GM18907 (cell line): Measurements from ENCODE around the gene UBIAD1.
"Not testable (repeated sequence)": the region's sequence is repeated elsewhere in the genome, so short reads cannot be mapped to it uniquely, and the experiment has no call there.

Experiments
- ATAC-seq: cut with Tn5 transposase; IDR thresholded peaks from one replicate; pipeline ENCODE4 v1.9.1; 2021; ENCODE audit warnings: mild to moderate bottlenecking, moderate library complexity; ENCODE audit not compliant: unreplicated experiment

The UBIAD1 gene, protein sequence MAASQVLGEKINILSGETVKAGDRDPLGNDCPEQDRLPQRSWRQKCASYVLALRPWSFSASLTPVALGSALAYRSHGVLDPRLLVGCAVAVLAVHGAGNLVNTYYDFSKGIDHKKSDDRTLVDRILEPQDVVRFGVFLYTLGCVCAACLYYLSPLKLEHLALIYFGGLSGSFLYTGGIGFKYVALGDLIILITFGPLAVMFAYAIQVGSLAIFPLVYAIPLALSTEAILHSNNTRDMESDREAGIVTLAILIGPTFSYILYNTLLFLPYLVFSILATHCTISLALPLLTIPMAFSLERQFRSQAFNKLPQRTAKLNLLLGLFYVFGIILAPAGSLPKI

DNA sequence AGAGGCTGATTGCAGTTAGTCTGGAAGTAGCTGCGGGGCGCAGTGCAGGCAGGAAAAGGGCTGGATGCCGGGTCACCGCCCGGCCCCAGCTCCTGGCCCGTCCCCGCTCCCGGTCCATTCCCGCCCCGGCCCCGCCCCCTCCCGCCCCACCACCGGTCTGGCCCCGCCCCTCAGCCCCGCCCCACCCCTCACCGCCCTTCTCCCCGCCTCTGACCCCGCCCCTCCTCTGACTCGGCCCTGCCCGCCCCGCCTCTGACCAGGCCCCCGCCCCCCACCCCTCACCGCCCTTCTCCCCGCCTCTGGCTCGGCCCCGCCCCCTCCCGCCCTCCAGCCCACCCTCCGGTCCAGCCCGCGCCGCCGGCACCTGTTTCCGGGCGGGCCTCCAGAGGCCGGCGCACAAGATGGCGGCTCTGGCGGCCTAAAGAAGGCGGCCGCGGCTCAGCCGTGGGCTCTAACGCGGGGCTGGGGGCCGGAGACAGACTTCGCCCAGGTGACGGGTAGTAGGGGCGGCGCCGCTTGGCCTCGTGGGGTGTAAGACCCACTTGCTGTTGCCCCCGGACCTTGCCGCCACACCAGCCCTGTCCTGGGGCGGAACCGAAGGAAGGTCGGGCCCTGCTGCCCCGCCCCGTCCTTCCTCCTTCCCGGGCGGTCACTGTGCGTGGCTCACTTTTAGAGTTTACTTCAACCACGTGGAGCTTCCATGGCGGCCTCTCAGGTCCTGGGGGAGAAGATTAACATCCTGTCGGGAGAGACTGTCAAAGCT, at the start of gene UBIAD1:
Gene UBIAD1, plus strand, starts transcription at position 367 of the 763 bp plus-strand sequence. Its CDS starts 334 bp downstream, at position 701.
- ATAC-seq = peak; percentile 84

DNA sequence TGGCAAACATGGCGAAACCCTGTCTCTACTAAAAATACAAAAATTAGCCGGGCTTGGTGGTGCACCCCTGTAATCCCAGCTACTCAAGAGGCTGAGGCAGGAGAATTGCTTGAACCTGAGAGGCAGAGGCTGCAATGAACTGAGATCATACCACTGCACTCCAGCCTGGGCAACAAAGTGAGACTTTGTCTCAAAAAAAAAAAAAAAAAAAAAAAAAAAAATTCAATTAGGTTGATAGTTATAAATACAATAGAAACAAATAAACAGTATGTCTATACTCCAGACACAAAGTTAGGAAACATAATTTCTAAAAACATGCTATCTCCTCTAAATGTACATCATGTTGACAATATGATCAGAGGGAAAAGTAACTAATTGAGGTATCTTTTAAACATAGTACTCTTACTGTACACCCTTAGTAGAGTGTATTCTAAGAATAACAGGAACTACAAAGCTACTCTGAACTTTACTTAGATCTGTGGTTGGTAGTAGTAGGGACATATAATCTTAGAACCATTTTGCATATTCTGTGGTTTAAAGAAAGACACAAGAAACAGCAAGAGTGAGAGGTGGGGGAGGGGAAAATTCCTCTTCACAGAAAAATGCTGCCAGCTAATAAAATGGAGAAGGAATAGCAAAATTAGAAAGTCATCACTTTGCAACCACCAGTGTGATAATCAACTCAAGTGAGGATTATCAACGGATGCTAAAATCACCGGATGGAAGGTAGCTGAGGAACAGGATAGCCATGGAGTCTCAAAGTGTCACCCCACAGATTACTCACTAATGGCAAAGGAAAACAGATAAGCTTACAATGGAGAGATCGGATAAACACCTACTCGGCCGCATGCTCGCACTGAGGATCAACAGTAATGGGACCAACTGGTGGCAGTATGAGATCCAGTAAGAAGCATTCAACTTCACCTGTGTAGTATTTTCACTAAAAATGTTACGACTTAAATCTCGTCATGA, 45.6 kb upstream of the UBIAD1 start:
- ATAC-seq = no peak

DNA sequence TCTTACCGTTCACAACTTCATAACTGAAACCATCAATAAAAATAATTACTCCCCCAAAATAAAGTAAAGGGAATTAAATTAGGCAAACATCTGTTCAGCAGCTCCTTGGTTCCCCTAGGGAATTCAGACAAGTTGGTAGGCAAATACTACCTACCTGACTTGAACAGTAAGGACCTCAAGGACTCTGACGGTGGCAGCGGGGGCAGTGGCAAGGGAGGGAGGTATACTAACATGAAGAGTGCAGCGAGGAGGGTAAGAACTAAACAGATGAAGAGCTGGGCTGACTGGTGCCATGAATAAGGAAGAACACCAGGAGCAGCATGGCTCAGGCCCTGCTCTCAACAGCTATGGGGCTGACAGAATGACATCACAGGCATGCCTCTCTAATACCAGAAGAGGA, 43.8 kb upstream of the UBIAD1 start:
- no peak for ATAC-seq

DNA sequence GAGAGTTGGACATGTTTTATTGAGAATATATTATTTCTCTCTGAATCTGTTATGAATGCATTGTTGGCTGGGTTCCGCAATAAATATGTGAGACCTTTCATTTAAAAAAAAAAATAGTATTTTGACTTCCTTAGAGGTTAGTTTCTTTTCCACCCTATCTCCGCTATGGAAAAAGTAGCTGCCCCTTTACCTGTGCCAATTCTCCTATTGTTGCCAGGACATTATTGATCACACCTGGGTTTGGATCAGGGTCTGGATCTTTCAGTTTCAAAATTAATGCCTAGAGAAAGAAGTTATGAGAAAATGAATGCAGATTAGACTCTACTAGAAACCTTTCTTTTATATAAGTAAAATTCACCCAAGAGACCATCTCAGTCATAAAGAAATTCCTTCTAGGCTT, 39.8 kb upstream of the UBIAD1 start:
- ATAC-seq = no peak

DNA sequence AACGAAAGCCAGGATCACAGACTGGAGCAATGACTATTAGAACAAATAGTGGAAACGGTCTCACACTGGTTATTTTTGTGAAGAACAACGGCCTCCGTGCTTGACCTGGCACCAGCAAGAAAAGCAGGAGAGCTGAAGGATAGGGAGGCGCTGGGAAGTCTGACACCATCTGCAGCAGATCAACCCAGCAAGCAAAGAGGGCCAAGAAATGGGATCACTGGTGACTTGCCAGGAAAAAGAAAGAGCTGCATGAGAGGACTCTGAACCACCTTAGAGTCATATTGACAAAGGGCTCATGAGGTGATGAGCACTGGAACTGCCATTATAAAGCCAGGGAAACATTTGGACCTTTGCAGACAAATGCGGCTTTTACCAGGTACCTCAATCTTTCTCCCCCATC, 35.6 kb upstream of the UBIAD1 start:
- no peak for ATAC-seq

DNA sequence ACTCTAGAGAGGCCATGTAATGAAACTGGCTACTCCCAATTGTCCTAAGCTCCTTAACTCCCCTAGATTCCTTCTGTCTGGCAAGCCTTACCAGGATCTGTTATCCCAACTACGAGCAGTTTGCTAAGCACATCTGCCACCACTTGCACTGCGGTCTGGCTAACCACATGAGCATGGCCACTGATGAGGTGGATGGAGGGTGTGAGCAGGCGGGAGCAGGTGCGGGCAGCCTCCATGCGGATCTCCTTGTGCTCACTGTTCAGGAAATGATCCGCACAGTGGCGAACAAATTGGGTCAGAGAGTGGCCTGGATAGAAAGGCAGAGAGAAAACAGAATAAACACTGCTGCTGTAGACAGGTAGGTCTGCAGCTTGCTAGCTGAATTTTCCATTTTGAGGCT, 34.7 kb upstream of the UBIAD1 start:
- ATAC-seq = no peak

DNA sequence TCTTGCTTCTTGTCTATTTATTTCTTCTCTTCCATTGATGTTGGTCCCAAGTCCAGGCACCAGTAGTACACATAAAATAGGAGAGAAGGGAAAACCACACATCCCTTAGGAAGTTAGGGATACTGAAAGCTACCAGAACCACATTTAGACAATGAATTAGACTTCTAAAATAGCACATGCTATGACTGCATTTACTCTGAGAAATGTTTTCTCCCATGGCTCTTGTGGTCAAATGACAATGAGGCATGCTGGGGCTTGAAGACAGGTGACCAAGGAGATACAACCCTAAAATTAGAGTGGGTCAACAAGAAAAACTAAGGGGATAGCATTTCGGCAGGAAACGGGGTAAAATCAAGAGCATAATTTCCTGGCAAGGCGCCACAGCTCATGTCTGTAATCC, 27.8 kb upstream of the UBIAD1 start:
- ATAC-seq = no peak

DNA sequence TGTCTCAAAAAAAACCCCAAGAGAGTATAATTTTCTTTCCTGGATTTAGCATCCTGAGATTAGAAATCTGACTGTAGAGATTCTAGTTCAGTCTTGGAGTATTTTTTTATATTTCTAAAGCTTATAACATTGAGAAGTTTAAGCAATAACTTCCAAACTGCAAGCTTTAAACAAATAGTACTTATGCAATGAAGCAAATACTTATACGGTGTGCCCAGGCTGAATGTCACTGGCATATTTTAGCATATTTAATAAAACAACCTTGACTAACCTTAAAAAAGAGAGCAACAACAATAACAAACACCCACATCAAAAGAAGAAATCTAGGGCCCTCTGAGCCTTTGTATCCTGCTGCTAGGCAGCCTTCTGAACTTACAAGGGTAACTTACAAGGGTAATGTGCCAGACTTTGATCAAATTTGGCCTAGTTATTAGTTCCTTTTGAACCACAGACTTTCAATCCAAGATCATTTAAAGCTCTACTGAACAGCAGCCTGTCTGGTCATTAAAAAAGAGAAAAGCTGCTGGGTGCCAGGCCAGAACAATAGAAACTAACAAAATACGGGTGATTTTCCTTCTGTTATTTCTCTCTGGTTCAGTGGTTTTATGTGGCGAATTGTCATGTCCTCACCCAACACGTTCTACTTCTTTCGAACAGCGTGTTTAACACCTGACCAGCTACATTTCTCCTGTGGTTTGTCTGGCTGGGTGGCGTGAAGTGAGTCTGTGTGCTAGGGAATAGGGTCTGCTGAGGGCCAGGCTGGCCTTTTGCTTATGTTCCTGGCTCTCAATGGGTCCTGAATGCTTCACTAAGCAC, 26.9 kb upstream of the UBIAD1 start:
- no peak for ATAC-seq

DNA sequence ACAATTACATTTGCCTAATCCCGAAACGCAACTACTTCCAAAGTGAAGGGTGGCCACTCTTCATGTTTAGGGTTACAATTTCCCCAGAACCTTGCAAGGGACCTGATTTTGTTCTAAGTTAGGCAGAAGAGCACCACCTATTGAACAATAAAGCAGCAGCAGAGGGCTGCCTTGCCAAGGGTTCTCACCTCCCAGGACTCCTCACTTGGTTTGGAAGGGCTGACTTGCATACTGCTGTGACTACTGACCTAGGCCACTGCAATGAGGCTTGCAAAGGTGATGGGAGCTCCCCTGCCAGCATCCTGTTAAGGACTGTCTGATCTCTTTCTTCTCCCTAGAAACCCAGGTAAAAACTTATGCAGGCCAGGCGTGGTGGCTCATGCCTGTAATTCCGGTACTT, 24.8 kb upstream of the UBIAD1 start:
- no peak for ATAC-seq

DNA sequence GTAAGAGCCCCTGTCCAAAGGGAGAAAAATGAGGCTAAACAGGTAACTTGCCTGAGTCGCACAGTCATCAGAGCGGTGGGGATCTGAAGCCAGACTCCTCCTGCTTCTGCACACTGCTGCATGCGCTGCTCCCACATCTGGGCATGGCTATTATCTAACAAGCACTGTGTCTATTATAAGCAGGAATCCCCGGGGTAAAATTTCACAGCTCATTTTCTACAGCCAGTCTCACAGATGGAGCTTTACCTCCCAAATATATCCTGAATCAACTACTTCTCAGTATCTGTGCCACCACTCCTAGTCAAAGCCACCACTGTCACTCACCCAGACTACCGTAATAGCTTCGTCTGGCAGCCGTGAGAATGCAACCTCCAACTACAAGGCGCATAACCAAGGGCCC, 20.5 kb upstream of the UBIAD1 start:
- no peak for ATAC-seq

DNA sequence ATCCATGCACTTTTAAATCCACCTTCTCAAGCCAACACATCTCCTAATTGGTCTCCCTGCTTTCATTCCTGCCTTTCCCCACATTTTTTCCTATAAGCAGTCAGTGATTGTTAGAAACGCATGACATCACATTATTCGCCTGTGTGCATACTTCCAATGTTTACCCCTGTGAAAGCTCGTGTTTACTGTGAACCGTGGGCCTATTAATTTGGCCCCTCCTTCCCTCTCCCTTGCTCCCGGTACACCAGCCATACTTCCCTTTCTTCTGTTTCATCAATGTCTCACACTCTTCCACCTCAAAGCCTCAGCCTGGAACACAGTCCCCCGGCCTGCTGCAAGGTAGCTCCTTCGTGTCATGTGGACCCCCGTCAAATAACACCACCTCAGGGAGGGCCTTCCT, 19.8 kb upstream of the UBIAD1 start:
- no peak for ATAC-seq

DNA sequence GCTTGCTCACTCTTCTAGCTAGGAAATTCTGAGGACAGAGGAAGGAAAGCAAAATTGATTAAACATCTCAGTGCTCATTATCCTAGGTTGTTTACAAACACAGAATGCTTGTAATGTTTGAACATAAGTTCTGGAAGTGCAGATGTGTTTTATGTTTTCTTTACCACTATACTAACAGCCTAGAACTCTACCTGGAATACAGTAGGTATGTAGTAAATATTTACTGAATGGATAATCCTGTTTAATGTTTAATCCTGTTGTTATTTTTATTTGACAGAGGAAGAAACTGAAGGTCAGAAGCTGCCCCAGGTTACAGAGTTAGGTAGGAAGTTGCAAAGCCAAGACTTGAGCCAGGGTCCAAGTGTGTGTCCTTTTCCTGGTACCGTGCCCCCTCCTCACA, 16.7 kb upstream of the UBIAD1 start:
- ATAC-seq = no peak

DNA sequence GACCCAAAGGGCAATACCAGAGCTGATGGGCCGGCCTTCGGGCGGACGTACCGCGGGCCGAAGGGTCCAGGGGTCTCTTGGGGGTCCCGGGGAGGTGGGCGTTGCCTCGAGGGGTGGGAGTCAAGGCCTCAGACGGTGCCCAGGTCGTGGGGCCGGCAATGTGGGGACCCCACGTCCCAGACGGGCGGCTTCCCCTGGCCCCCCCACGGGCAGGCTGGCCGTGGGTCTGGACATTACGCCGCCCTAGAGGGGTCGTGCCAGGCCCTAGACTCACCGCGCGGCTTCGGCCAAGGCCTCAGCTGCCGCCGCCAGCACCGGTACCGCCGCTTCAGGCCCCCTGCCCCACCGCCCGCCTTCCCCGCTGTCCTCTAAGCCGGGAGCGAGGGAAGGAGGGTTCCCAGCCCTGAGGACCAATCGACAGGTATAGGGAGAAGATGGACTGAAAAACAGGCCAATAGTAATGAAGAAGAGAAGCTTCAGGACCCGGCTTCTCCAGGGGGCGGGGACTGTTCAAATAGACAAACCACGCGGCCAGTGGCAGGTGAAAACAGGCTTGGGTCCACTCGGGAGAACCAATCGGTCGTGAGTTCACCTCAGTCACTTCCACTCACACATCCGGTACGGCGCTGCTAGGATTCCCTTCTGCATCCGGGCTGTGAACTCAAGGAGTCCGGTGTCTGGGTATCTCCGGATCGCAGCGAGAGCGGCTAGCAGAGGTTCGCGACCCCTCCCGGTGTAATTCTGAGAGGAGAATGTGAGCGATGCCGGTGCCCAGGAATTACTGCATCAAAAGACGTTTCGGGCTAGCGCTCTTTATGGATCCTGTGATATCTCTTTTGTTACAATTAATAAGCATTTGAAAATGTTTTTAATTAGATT, 10.6 kb upstream of the UBIAD1 start, which contains the start of gene MTOR:
Gene MTOR, minus strand, starts transcription at position 381 of the 879 bp plus-strand sequence. CDS start 3,142 bp downstream, outside the sequence.
- ATAC-seq = peak; percentile 97

DNA sequence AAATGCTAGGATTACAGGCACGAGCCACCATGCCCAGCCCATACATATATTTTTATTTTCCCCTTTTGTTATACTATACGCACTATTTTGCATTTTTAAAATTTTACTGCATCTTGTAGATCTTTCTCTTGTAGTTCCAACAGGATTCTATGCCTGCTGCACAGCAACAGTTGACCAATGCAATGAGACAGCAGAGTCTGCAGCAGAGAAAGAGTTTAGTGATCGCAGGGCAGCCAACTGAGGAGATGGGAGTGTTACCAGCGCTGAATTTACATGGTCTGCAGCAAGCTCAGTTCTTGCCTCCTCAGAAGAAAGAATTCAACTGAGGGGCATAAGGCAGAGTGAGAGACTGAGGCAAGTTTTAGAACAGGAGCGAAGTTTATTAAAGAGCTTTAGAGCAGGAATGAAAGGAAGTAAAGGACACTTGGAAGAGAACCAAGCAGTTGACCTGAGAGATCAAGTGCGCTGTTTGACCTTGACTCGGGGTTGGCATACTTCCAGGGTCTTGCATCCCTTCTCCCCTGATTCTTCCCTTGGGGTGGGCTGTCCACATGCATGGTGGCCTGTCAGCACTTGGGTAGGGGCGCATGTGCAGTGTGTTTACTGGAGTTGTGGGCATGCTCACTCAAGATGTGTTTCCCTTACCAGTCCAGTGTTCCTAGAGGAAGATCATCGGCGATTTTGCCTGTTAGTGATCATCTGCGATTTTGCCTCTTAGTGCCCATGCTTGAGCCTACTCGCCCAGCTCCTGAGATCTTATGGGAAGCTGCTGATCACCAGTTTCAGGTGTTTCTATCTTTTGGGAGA, 6.5 kb upstream of the UBIAD1 start:
- ATAC-seq = no peak

DNA sequence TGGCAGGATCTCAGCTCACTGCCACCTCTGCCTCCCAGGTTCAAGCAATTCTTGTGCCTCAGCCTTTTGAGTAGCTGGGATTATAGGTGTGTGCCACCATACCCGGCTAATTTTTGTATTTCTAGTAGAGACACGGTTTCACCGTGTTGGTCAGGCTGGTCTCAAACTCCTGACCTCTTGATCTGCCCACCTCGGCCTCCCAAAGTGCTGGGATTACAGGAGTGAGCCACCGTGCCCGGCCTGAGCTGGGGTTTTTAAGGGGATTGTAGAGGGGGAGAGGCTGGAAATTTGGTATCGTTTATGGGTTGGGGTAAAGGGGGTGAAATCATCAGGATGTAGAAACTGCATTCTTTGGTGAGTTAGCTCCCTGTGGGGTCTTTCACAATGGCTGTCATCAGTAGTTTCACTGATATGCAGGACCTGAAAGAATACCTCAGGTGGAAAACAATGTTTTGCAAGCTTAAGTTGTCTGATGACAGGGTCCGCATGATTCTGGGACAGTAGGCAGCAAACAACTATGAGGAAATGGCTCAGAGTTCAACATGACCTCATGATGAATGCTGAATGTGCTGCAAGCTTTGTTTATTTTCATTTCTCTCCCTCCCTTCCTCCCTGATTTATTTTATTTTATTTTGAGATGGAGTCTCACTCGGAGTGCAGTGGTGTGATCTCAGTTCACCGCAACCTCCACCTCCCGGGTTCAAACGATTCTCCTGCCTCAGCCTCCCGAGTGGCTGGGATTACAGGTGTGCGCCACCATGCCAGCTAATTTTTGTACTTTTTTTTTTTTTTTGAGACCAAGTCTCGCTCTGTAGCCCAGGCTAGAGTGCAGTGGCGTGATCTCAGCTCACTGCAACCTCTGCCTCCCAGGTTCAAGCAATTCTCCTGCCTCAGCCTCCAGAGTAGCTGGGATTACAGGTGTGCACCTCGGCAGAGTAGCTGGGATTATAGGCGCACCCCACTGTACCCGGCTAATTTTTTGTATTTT, 5.4 kb upstream of the UBIAD1 start:
- ATAC-seq = not testable (repeated sequence)

DNA sequence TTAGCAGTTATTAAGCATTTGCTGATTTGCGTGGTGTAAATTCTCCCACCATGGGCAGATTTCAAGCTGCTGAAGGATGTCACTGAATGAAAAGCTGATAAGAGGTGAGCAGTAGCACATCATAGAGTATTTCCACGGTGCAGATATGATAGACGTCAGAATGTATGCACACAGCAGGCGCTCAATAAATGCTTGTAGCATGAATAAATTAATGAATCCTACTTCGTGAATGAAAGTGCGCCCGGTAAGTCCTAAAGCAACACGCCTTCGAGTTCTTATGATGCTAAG, 510 bp upstream of the UBIAD1 start:
- peak; percentile 3 for ATAC-seq

DNA sequence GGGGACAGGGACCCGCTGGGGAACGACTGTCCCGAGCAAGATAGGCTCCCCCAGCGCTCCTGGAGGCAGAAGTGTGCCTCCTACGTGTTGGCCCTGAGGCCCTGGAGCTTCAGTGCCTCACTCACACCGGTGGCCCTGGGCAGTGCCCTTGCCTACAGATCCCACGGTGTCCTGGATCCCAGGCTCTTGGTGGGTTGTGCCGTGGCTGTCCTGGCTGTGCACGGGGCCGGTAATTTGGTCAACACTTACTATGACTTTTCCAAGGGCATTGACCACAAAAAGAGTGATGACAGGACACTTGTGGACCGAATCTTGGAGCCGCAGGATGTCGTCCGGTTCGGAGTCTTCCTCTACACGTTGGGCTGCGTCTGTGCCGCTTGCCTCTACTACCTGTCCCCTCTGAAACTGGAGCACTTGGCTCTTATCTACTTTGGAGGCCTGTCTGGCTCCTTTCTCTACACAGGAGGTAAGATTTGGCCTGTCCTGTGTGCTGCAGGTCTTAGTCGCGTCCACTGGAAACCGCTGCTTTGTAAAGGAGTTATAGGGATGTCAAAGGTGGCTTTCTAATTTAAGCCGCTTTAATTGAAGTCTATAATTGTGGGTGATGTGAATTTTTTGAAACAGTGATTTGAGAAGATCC, 717 bp downstream of the UBIAD1 start:
- ATAC-seq = peak; percentile 45
